Neural progenitor cell (in vitro differentiated cells): ENCODE measurements around the gene RAPGEF4. TPM values are rescaled to one million over a fixed set of nuclear protein-coding genes. Genes with fewer than 3 reads are reported as not detected.

Experiments
- DNase-seq: peaks from one replicate; pipeline ENCODE4 v3.0.0-alpha.2; 2016; ENCODE audit warnings: low spot score
- H2AFZ ChIP-seq: fragments of 200-600 bp; sonication (generic); replicated peaks from 2 replicates; pipeline ENCODE4 v1.6.1; 2016; ENCODE audit warnings: antibody characterized with exemption
- H3F3A ChIP-seq: fragments of 200-600 bp; sonication (generic); 2 replicates; pipeline ENCODE4 v1.6.1; 2016; ENCODE audit warnings: antibody characterized with exemption, low read depth
- H3K27ac ChIP-seq: fragments of 200-600 bp; sonication (generic); 2 replicates; pipeline ENCODE4 v1.5.1; 2016; ENCODE audit warnings: mild to moderate bottlenecking
- H3K27me3 ChIP-seq: fragments of 200-600 bp; sonication (generic); 2 replicates; pipeline ENCODE4 v1.6.1; 2016; ENCODE audit warnings: mild to moderate bottlenecking, moderate library complexity
- H3K36me3 ChIP-seq: fragments of 200-600 bp; sonication (generic); 2 replicates; pipeline ENCODE4 v1.5.1; 2016
- H3K4me1 ChIP-seq: fragments of 200-600 bp; sonication (generic); 2 replicates; pipeline ENCODE4 v1.6.1; 2016; ENCODE audit warnings: mixed run types
- H3K4me2 ChIP-seq: fragments of 200-600 bp; sonication (generic); 2 replicates; pipeline ENCODE4 v1.6.1; 2016
- H3K4me3 ChIP-seq: fragments of 200-600 bp; sonication (generic); 2 replicates; pipeline ENCODE4 v1.5.1; 2016
- H3K79me2 ChIP-seq: fragments of 200-600 bp; sonication (generic); 2 replicates; pipeline ENCODE4 v1.6.1; 2016; ENCODE audit warnings: low read depth
- H3K9ac ChIP-seq: fragments of 200-600 bp; sonication (generic); 2 replicates; pipeline ENCODE4 v1.6.1; 2016
- H3K9me3 ChIP-seq: fragments of 200-600 bp; sonication (generic); 2 replicates; pipeline ENCODE4 v1.5.1; 2016; ENCODE audit warnings: low read depth
- H4K20me1 ChIP-seq: fragments of 200-600 bp; sonication (generic); 2 replicates; pipeline ENCODE4 v1.6.1; 2016; ENCODE audit warnings: low read depth
- H3K27ac Mint-ChIP-seq: 3 replicates; pipeline ENCODE4 v1.8.0; 2021; ENCODE audit warnings: mixed read lengths
- H3K27me3 Mint-ChIP-seq: 2 replicates; pipeline ENCODE4 v1.8.0; 2022; ENCODE audit warnings: low read depth, mild to moderate bottlenecking, inconsistent platforms, moderate library complexity, mixed read lengths; ENCODE audit not compliant: insufficient read depth
- H3K36me3 Mint-ChIP-seq: 3 replicates; pipeline ENCODE4 v1.8.0; 2021; ENCODE audit warnings: mixed read lengths
- H3K4me1 Mint-ChIP-seq: 3 replicates; pipeline ENCODE4 v1.8.0; 2021; ENCODE audit warnings: mixed read lengths
- H3K4me3 Mint-ChIP-seq: 3 replicates; pipeline ENCODE4 v1.8.0; 2021; ENCODE audit warnings: mild to moderate bottlenecking, moderate library complexity, mixed read lengths
- H3K9me3 Mint-ChIP-seq: 3 replicates; pipeline ENCODE4 v1.8.0; 2020; ENCODE audit warnings: mixed read lengths
- EZH2 ChIP-seq: fragments of 200-600 bp; sonication (generic); IDR thresholded peaks from 2 replicates; pipeline ENCODE4 v1.6.1; 2017; ENCODE audit warnings: antibody characterized with exemption, mild to moderate bottlenecking, moderate library complexity
- EZH2phosphoT487 ChIP-seq: fragments of 200-600 bp; sonication (generic); IDR thresholded peaks from 2 replicates; pipeline ENCODE4 v1.6.1; 2017; ENCODE audit warnings: antibody characterized with exemption
- total RNA-seq: library from RNA; depleted of rRNA; stranded (reverse); fragments of >200 nt; gene quantifications from 2 replicates; pipeline ENCODE4 v1.2.3, GENCODE V29; 2015; ENCODE audit warnings: low replicate concordance
- TF ChIP-seq, protein P1 (sequence below): fragments of 200-600 bp; sonication (generic); IDR thresholded peaks from 2 replicates; pipeline ENCODE4 v1.5.1; 2017; ENCODE audit warnings: antibody characterized with exemption, mild to moderate bottlenecking

Gene RAPGEF4
- total RNA-seq, 1 donor from 2014 or later: 1.8 TPM

DNA sequence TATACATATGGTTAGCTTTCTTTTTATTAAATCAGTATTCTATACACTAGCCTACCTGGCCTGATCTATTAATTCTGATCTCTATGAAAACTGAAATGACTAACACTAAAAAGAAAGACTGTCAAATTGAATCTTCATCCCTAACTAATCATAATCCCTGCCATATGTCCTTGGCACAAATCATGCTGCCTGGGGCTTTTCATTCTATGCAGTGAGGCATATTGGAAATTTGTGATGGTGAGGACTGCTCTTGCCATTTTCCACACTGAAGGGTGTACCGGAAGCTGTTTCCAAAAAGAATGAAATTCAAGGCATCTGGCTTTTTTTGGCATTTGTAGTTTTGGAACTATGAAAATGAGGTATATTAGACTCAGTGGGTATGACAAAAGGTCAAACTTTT lies 39.7 kb downstream of the RAPGEF4 start:
- Histone ChIP-seq H3K9me3 (no peaks in the 10 kb centered on the region), H3K4me2 (no peak overlapping the region), H3K4me1 (no peaks in the 10 kb centered on the region), H2AFZ (no peak overlapping the region), H3F3A (no peaks in the 10 kb centered on the region), H3K9ac (no peak overlapping the region), H3K27ac (no peak overlapping the region), H3K79me2 (no peaks in the 10 kb centered on the region), H3K27me3 (no peaks in the 10 kb centered on the region), H3K36me3 (no peaks in the 10 kb centered on the region), H3K4me3 (no peak overlapping the region), H4K20me1 (no peaks in the 10 kb centered on the region)
- H3K27ac Mint-ChIP-seq: no peak overlapping the region
- peaks cover 4% of the 10 kb centered on the region for H3K9me3 Mint-ChIP-seq
- TF ChIP-seq, protein P1, sequence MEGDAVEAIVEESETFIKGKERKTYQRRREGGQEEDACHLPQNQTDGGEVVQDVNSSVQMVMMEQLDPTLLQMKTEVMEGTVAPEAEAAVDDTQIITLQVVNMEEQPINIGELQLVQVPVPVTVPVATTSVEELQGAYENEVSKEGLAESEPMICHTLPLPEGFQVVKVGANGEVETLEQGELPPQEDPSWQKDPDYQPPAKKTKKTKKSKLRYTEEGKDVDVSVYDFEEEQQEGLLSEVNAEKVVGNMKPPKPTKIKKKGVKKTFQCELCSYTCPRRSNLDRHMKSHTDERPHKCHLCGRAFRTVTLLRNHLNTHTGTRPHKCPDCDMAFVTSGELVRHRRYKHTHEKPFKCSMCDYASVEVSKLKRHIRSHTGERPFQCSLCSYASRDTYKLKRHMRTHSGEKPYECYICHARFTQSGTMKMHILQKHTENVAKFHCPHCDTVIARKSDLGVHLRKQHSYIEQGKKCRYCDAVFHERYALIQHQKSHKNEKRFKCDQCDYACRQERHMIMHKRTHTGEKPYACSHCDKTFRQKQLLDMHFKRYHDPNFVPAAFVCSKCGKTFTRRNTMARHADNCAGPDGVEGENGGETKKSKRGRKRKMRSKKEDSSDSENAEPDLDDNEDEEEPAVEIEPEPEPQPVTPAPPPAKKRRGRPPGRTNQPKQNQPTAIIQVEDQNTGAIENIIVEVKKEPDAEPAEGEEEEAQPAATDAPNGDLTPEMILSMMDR: no peak
- TF ChIP-seq EZH2 (no peak), EZH2phosphoT487 (no peak)
- no peak overlapping the region for H3K4me3 Mint-ChIP-seq
- DNase-seq: no peak
- H3K27me3 Mint-ChIP-seq: peaks cover 3% of the 10 kb centered on the region
- H3K36me3 Mint-ChIP-seq: no peaks in the 10 kb centered on the region
- no peaks in the 10 kb centered on the region for H3K4me1 Mint-ChIP-seq

DNA sequence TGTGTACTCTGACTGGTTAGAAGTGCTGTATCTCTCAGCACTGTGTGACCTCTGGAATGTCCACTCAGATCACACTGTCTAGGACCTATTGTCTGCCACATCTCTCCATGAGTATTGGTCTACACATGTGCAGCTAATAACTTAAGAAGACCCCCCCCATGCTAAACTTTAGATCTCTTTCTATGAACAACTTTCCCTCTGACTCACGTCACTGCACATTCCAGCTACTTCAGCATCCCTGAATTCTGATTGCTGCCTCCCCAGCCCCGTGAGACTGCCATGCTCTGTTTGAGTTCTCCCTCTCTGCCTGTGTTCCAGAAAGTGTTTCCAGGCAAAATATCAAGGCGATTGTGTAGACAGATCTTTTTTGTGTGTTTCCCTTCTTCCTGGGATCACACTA lies 41.8 kb downstream of the RAPGEF4 start:
- Histone ChIP-seq H3K27me3 (no peaks in the 10 kb centered on the region), H4K20me1 (no peaks in the 10 kb centered on the region), H3K4me3 (no peak overlapping the region), H3F3A (no peaks in the 10 kb centered on the region), H2AFZ (no peak overlapping the region), H3K9me3 (no peaks in the 10 kb centered on the region), H3K36me3 (no peaks in the 10 kb centered on the region), H3K27ac (no peak overlapping the region), H3K4me1 (no peaks in the 10 kb centered on the region), H3K4me2 (no peak overlapping the region), H3K9ac (no peak overlapping the region), H3K79me2 (no peaks in the 10 kb centered on the region)
- Mint-ChIP-seq H3K4me3 (no peak overlapping the region), H3K36me3 (no peaks in the 10 kb centered on the region), H3K4me1 (no peaks in the 10 kb centered on the region), H3K27me3 (peaks cover 3% of the 10 kb centered on the region), H3K9me3 (peaks cover 4% of the 10 kb centered on the region), H3K27ac (no peak overlapping the region)
- TF ChIP-seq, protein P1: no peak
- TF ChIP-seq EZH2phosphoT487 (no peak), EZH2 (no peak)
- no peak for DNase-seq

DNA sequence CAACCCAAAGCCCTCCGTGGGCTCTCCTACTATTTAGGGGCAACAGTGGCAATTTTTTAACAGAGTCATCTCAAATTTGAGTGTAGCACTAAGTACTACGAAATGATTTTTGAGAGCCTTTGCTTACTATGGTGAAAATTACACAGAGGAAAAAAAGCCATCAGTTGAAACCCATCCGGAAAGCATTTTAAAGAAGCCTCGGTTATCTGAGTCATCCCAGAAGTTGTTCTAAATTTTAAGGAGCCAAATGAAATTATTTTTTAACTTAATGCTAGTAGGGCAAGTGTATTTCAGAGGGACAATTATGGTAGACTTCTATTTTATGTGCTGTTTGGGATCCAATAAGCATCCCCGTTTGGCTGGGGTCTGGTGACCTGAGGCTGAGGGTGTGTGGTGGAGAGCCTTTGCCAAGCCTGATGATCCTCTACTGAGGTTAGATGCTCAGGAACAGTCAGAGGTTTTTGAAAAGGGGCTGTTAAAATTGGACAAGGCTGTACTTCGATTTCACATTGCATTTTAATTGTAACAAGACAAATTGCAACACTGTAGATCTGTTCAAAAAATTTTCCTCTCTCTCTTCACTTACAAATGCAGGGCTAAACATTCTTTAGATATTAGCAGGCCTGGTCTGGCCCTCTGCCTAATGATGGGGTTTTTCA lies 47.0 kb downstream of the RAPGEF4 start:
- H3K27ac Mint-ChIP-seq: no peak overlapping the region
- H3K27me3 Mint-ChIP-seq: peaks cover under 1% of the 10 kb centered on the region
- Histone ChIP-seq H3K27ac (no peak overlapping the region), H3K9me3 (no peaks in the 10 kb centered on the region), H3K27me3 (no peaks in the 10 kb centered on the region), H2AFZ (peak overlapping the region; percentile 22), H3K36me3 (no peaks in the 10 kb centered on the region), H3K4me1 (no peaks in the 10 kb centered on the region), H3K4me2 (no peak overlapping the region), H4K20me1 (no peaks in the 10 kb centered on the region), H3K79me2 (no peaks in the 10 kb centered on the region), H3K4me3 (no peak overlapping the region), H3K9ac (no peak overlapping the region), H3F3A (no peaks in the 10 kb centered on the region)
- H3K4me3 Mint-ChIP-seq: no peak overlapping the region
- H3K36me3 Mint-ChIP-seq: no peaks in the 10 kb centered on the region
- no peak for DNase-seq
- TF ChIP-seq, protein P1: no peak
- TF ChIP-seq EZH2: no peak
- TF ChIP-seq EZH2phosphoT487: no peak
- H3K4me1 Mint-ChIP-seq: peaks cover 10% of the 10 kb centered on the region
- no peaks in the 10 kb centered on the region for H3K9me3 Mint-ChIP-seq
